Stimulated activated CD8-positive, alpha-beta memory T cell treated with anti-CD3 and anti-CD28 coated beads, Interleukin-15, amount 100 ng/mL, for 24 hours (primary cell): Measurements from ENCODE around the gene CLP1.
"Not testable (repeated sequence)": the region's sequence is repeated elsewhere in the genome, so short reads cannot be mapped to it uniquely, and the experiment has no call there.

ENCODE experiments used
- DNase-seq: peaks from one replicate; pipeline ENCODE4 v3.0.0-alpha.2; 2020; ENCODE audit warnings: low read depth

CLP1 gene

GRCh38 chr11:57641011-57641807, 16.4 kb upstream of the CLP1 start:
- DNase-seq = no peak

GRCh38 chr11:57643802-57644201, 13.8 kb upstream of the CLP1 start:
- no peak for DNase-seq

- DNase-seq = peak; percentile 57
Observed at GRCh38 chr11:57644748-57645688, 12.5 kb upstream of the CLP1 start.

GRCh38 chr11:57645689-57646085, 11.9 kb upstream of the CLP1 start:
- no peak for DNase-seq

- DNase-seq = no peak
Observed at GRCh38 chr11:57646194-57646798, 11.3 kb upstream of the CLP1 start.

- DNase-seq = no peak
Observed at GRCh38 chr11:57646799-57647303, 10.7 kb upstream of the CLP1 start.

- no peak for DNase-seq
Observed at GRCh38 chr11:57647372-57647771, 10.2 kb upstream of the CLP1 start.

- no peak for DNase-seq
Observed at GRCh38 chr11:57647960-57648800, 9.4 kb upstream of the CLP1 start.

GRCh38 chr11:57648801-57649735, 8.5 kb upstream of the CLP1 start:
- DNase-seq = no peak

GRCh38 chr11:57649826-57650738, 7.5 kb upstream of the CLP1 start, which contains the start of gene YPEL4:
YPEL4 (minus strand) TSS chr11:57649912; CDS start chr11:57647107, 2,805 bp downstream.
- no peak for DNase-seq

GRCh38 chr11:57650739-57651090, 6.8 kb upstream of the CLP1 start:
- no peak for DNase-seq

GRCh38 chr11:57651408-57651807, 6.2 kb upstream of the CLP1 start:
- no peak for DNase-seq

- not testable (repeated sequence) for DNase-seq
Observed at GRCh38 chr11:57652230-57652629, 5.3 kb upstream of the CLP1 start.

GRCh38 chr11:57652662-57653061, 4.9 kb upstream of the CLP1 start:
- DNase-seq = no peak

GRCh38 chr11:57653163-57653562, 4.4 kb upstream of the CLP1 start:
- DNase-seq = no peak

GRCh38 chr11:57656885-57657193, 723 bp upstream of the CLP1 start:
- DNase-seq = no peak

- DNase-seq = no peak
Observed at GRCh38 chr11:57658023-57658361, 430 bp downstream of the CLP1 start.

- DNase-seq = no peak
Observed at GRCh38 chr11:57659669-57660068, 2.1 kb downstream of the CLP1 start.

- DNase-seq = no peak
Observed at GRCh38 chr11:57662893-57663292, 5.3 kb downstream of the CLP1 start.

GRCh38 chr11:57663975-57664374, 6.4 kb downstream of the CLP1 start:
- no peak for DNase-seq
